NCI-H1092 treated with DMSO at 0.1 percent for 48 hours (cell line): ENCODE measurements around the gene LGR5.
"Not testable (repeated sequence)": the region's sequence is repeated elsewhere in the genome, so short reads cannot be mapped to it uniquely, and the experiment has no call there.

Source experiments
- DNase-seq: peaks from one replicate; lab custom pipeline; 2025; lab: John Stamatoyannopoulos, UW

Gene LGR5

GRCh38 chr12:71474791-71475190, 35.2 kb downstream of the LGR5 start:
- no peak for DNase-seq

- no peak for DNase-seq
Observed at GRCh38 chr12:71475280-71475679, 35.7 kb downstream of the LGR5 start.

DNA sequence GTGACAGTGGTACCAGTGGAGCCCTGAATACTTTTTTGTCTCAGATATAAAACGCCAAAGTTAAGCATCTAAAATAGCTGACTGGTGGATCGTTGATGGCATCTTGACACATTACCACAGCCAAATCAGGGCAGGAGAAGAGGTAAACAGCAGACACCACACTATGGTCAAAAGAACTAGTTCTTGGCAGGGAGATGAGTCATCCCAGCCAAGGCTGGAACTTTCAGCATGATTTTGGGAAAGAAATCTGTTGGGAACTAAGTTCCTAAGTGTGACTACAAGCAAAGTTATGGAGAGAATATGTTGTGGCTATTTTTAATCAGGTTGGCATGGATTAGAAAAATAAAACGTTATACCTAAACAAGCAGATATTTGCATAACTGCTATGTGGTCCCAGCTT, 36.9 kb downstream of the LGR5 start:
- DNase-seq, result no peak

DNA sequence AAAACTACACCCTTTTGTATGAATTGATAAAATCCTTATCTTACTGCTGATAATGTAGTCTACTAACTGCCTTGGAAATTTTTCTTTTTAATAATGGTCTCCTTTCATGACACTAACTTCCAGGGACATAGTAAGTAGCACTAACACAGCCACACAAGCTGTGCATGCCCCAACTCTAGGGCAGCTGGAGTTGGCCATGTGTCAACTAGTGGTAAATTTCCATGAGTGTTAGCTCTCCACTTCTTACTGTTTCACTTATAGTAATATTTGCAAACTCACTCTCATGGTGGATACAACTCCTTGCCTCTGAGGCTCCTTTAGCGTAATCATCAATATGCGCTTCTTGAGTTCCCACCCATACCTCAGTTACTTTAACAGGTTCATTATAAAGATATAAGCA, 38.0 kb downstream of the LGR5 start:
- no peak for DNase-seq

GRCh38 chr12:71478270-71478669, 38.7 kb downstream of the LGR5 start:
- DNase-seq, result no peak

DNA sequence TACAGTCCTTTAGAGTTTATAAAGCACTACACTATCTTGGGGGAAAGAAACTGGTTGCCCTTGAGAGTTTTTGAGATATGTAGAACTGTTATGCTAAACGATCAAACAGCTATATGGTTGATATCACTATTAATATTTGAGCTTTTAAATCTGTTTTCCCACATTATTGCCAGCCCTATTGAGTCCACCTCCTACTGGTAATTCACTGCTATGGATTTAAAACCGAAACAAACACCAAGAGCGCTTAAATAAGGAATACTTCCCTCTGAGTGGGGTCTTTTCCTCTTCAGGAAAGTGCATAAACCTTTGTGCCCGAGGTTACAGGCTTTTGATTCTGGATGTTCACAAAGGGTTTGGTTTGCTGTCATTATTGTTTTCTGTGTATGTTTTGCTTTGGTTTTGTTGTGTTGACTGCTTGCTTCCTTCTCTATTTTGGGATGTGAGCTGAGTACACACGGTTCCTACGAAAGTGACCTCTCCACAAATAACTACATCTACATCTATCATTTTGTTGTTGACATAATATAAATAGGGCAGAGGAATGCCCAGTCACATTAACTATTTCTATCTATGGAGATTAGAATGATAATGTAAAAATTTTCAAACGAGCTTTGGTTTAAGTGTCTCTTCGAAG, 44.8 kb downstream of the LGR5 start:
- DNase-seq, result no peak

- DNase-seq, result not testable (repeated sequence)
Observed at GRCh38 chr12:71490844-71491243, 51.2 kb downstream of the LGR5 start.

- no peak for DNase-seq
Observed at GRCh38 chr12:71492604-71493003, 53.0 kb downstream of the LGR5 start.

GRCh38 chr12:71499834-71500233, 60.2 kb downstream of the LGR5 start:
- DNase-seq, result no peak

GRCh38 chr12:71503579-71504391, 64.2 kb downstream of the LGR5 start:
- peak; percentile 60 for DNase-seq

- no peak for DNase-seq
Observed at GRCh38 chr12:71504476-71504875, 64.9 kb downstream of the LGR5 start.

- DNase-seq, result no peak
Observed at GRCh38 chr12:71509705-71510104, 70.1 kb downstream of the LGR5 start.

GRCh38 chr12:71517145-71517846, 77.7 kb downstream of the LGR5 start:
- no peak for DNase-seq

GRCh38 chr12:71521125-71521524, 81.5 kb downstream of the LGR5 start:
- no peak for DNase-seq

GRCh38 chr12:71524626-71525025, 85.0 kb downstream of the LGR5 start:
- no peak for DNase-seq

DNA sequence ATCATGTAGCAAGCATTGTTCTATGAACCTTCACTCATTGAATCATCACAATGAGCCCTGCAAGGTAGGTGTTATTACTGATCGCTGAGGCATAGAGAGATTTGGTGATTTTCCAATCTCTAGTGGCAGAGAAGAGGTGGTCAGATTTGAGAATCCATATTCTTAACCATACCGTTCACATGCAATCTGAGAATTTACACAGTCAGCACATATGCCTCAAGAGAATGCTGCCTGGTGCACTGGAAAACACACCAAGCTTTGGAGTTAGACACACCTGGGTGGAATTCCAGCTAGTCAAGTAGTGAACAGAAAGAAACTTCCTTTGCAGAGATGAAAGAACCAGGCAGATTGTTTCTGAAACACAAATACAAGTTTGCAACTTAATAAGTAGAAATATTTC, 94.1 kb downstream of the LGR5 start:
- no peak for DNase-seq

DNA sequence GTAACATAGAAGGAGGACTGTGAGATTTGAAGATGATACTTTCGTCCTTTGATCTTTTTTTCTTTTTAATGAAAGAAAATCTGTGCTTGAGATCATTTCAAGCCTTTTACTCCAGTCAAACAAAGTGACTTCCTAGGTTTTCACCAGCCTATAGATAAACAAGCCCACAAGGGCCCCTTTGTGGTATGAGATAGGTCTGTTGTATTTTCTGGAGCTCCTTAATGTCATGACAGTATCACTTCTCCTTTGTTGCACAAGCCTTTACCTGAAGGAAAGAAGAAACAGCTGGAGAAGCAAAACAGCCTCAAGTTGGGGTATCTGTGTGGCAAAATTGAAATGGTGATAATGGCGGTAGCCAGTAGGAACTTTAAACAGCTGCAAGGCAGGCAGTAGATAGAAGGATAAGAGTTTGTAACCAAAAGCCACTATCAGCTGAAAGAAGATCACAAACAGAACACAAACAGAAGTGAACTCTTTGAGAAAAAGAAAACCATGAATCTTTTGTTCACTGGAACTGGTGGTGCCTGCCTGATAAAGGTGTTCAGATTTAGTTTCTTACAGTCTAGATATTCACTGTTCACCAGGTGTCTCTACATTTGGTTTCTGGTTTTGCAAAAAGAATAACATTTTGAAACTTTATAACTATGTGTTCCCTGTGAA, 96.8 kb downstream of the LGR5 start:
- DNase-seq, result no peak

DNA sequence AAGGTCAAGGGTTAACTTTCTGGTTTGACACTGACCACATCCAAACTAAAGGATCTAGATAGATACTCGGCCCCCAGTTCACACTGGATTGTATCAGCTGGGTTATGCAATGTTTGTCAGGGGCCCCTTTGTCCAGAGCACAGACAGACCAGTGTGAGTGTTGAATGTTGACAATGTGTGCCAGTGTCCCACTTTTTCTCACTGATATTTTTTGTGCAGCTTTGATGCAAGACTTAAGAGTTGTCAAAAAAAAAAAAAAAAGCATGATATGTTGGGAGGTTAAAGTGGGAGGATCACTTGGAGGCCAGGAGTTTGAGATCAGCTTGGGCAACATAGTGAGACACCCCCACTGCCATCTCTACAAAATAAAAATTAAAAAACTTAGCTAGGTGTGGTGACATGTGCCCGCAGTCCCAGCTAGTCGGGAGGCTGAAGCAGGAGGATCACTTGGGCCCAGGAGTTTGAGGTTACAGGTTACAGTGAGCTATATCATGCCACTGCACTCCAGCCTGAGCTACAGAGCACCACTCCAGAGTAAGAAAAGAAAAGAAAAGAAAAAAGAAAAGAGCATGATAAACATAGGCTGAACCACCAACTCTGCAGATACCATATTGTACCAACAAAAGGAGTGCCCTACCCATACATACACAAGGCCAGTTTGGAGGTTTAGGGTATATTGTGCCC, 97.5 kb downstream of the LGR5 start:
- DNase-seq, result no peak

- DNase-seq, result no peak
Observed at GRCh38 chr12:71538807-71539206, 99.2 kb downstream of the LGR5 start.

GRCh38 chr12:71541583-71541982, 102.0 kb downstream of the LGR5 start:
- DNase-seq, result no peak

DNA sequence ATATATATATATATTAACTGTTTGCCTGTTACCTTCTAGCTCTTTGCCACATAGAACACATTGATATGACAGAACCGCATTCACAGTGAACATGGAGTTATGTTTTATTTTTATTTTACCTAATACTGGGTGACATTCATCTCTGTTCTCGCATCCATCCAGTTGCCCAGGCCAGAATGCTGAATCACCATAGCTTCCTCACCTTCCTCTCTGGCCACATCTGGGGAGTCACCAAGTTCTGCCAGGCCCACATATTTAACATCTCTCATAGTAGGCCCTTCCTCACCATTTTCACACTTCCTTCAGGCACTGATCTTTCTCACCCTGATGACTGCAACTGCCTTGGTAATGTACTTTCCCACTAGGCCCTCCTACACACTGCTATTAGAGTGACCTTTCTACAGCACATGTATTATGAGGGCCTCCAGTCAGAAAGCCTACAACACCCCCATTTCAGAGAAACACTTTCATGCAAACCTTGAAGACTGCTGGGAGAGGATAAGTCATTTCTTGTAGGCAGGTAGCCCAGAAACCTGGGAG, 106.8 kb downstream of the LGR5 start:
- no peak for DNase-seq

DNA sequence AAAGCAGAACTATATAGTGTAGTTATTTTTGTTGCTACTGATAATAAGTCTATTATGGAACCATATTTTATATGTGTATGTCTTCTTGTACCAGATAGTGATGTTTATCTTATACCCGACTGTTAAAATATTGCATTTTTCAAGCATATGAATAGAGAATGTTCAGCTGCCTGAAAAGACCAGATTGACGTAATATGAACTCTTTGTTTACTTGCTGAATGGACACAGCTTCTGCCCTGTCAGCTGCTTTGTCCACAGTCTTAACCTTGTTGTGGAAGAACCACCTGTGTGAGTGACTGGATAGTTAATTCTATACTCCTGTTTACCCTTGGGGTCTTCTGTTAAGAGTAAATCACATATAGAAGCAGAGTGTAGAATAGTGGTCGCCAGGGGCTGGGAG, 109.3 kb downstream of the LGR5 start:
- peak; percentile 9 for DNase-seq
